ENCODE measurements around the gene TENM4. TPM values are rescaled to one million over a fixed set of nuclear protein-coding genes. Genes with fewer than 3 reads are reported as not detected.
A peak's percentile ranks its signal among the peaks of the same experiment; 100 is the strongest.

The TENM4 gene
- polyA plus RNA-seq, 3 donors: 21.1 to 26.5 (median 26.0) TPM

DNA sequence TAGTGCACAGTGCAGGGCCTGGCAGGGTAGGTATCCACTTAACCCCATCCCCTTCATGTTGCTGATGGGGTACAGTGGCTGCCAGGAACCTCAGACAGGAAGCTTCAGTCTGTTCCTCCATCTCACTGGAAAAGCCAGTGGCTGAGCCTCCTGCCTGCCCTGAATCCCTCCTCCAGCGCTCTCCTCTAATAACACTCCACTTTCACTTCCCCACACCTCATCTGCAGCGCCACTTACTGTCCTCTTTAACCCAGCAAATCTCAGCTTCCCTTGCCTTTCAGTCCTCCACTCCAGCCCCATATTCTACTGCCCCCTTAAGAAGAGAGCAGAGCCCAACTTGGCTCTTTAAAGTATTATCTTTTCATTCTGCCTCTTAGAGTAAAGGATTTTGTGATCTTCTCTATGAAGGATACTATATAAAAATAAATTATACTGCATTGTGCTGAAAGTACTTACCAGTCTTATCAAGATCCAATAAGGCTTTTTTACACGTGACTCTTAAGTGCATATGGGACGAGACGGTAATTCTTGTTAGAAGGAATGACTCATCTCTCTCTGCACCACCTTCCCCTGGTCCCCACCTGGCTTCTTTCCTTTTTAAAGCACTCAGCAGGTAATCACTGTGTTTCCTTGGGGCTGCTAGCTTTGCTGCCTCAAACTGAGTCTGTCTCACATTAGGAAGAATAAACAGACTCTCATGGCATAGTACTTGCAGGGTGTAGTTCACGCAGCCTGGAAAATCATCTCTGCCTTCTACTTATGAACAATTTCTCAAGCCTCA lies 628.1 kb downstream of the TENM4 start:
- DNase-seq: no peak

DNA sequence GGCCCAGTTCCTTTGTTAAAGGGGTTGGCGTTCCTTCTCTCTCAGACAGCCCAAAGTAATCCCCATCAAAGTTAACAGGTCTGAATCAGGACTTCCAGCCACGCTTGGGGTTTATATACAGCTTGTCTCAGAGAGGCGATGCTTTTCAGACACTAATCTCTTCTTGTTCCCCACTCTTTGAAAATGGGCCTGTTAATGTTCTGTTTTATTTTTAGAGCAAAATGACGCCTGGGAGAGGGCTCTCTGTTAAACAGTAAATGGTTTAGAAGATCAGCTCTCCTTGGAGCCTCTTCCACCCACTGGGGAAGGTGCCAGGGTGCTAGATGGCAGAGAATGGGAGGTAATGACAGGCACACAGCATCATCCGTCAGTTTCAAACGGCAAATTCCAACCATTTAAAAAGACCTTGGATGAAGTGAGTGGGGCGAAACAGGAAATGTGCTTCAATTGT lies 630.2 kb downstream of the TENM4 start:
- DNase-seq: no peak

DNA sequence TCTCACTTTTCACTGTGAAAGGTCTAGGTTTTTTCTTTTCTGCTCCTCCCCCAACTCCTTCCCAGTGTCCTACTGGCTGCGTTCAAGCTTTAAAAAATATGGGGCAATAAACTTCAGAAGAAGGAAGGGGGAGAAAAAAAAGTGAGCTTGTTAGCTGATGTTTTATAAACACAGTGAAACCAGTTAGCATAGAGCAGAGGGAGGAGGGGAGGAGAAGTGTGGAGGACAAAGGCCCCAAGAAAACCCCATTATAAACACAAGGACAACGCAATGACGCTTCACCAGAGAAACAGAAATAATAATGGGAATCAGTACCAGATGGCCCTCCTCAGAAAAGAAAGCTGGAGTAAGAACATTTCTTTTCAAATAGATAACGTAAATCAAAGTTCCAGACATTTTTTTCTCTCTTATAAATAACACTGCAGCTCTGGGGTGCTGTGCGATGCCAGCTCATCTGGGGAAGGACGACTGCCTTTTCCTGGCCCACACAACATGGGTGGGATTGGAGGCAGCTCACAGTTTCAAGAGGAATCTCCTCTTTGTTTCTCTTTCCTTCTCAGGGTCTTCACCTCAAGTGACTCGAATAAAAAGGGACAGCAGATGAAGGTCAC lies 630.8 kb downstream of the TENM4 start:
- DNase-seq: peak; percentile 78

DNA sequence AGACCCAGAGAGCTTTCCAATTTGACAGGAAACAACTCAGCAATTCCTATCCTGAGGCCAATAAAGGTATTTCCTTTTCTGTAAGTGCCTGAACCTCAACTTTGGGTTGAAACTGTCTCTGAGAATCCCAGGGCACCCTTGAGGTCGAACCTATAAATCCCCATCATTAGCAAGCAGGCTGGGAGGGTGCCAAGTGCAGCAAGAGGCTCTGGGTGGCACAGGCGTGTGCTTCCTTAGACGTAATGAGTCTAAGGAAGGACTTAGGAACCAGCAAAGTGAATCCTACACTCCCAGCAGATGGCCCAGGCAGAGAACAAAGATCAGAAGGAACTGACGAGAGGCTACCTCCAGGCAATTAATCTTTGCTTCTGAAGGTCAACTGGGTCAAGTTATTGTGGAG lies 631.9 kb downstream of the TENM4 start:
- no peak for DNase-seq

DNA sequence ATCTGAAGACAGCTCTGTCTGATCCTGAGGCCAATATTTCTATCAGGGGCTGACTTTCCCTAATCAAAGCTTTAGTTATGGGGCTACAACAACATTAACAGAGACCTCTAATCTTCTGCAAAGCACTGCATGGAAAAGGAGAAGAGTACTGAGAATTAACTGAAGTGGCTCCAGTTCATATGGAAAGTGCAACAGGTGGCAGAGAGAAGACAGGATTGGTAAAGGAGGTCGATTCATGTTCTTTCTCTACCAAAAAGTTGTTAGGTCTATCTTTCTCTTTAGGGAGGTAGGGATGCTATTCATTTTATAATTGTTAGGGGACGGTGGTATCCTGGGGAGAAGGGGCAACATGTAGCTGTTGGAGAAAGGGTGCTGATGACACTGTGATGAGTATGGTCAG lies 633.5 kb downstream of the TENM4 start:
- DNase-seq: no peak

DNA sequence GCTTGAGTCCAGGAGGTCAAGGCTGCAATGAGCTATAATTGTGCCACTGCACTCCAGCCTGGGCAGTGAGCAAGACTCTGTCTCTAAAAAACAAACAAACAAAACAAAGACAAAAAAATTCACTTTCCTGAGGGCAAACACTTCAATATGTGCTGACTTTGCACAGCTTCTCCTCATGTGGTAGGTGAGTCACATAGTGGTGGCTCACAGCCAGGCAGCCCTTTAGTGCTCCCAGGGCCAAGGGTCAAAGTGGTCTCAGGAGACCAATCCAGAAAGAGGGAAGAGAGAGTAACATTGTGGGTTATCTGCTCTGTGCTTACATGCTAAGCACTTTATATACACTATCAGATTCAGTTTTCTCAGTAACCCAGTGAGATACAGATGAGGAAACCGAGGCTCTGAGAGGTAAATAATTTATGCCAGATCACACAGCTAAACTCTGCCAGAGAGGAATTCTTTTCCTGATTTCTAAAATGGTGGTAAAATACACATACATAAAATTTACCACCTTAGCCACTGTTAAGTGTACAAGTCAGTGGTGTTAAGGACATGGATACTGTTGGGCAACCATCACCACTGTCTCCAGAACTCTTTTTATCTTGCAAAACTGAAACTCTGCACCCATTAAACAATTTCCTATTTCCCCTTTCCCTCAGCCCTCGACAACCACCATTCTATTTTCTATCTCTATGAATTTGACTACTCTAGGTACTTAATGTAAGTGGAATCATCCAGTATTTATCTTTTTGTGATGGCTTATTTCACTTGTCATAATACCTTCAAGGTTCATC lies 634.4 kb downstream of the TENM4 start:
- no peak for DNase-seq

DNA sequence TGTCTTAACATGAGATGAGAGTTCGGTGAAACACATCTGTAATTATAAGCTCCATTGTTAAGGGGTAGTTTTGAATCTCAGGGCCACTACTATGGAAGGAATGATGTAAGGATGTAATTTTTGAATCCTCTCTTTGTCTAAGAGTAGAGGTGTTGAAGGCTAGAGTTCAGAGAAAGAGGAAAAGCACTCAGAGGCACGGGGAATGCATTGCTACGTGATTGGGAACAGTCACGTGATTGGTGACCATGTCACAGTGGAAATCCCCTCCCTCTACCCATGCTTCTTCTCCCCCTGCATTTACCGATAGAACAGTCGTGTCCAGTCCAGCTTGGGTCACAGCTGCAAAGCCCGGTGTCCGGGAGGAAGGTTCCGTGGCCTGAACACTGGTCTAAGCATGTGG lies 635.8 kb downstream of the TENM4 start:
- DNase-seq: no peak

DNA sequence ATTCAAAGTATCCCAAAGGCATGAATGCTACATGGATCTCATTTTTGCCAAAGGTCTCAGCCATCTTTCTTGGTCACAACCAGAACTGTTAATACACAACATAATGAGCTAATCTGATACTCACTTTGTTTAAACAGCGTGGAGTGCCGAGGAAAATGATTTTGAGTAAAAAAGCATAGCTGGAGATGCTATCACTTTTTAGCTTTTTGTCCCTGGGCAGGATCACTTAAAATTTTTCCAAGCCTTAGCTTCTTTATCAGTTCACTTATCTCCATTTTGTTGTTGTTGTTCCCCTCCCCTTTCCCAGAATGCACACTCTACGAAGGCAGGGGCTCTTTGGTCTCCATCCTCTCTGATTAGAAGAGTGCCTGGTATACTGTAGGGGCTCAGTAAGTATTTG lies 636.8 kb downstream of the TENM4 start:
- DNase-seq: no peak

DNA sequence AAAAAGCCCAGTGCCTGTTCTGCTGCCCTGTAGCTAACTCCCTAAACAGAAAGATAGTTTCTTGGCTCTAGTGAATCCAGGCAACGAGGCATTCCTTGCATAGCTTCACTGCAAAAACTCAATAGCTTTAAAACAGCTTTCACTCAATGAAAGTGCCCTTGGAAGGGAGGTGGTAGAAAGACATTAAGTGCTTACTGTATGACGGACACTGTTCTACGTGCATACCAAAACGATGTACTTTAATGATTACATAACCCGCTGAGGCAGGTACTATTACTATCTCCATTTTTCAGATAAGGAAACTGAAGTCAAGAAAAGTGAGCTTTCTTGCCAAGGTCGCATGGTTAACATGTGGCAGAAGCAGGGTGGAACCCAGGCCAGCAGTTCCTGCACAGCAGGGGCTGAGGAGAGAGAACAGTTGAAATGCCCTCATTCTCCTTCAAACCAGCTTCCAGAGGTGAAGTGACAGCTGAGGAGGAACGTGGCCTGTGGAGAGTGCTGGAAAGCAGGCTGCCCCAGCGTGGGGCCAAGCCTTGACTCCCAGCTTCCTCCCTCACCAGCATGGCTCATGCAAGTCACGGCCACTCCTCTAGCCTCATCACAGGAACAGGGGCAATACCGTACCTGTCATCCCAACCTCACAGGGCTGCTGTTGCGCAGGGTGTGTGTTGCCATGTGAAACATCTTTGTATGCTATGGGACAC lies 638.6 kb downstream of the TENM4 start:
- no peak for DNase-seq

DNA sequence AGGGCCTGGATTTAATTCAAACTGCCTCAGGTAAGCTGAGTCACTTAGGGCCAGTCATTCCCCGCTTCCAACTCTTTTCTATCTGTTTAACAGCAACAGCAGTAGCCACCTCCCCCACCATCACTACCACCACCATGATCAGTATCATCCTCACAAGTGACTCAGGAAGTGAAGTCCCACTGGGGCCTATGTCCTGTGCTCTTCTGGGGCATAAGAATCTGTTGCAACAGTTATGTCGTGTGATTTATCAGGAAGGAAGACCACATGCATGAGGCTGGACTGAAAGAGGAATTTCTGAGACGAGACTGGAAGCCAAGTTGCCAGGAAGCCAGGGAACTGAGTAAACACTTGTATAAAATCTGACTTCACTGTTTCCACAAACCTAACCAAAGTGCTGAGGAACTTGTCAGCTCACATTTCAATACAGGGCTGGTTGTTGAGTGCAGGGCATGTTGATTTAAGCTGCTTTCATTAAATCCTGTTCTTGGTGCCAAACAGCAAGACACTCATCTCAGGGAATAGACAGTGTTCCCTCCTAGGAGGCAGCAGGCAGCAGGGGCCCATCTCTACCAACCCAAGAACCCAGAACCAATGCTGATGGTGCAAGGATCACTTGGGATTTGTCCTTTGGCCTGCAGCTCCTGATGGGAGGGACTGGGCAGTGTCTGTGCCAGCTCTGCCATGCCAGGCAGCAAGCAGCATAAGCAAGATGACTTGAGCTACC lies 639.5 kb downstream of the TENM4 start:
- peak; percentile 47 for DNase-seq

DNA sequence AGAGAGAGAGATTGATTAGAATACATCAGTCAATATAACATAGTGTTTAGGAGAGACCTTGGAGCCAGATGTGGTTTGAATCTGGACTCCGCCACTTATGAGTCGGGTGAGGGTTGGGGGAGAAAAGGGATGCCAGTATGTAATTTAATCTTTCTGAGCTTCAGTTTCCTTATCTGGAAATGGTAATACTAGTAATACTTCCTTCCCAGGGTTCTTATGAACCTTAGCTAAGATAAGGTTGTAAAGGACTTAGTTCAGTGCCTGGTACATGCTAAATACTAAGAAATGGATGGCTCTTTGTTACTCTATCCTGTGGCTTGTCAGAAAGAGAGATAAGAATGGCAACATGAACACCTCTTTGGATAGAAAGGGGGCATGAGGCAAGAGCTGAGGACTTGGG lies 640.1 kb downstream of the TENM4 start:
- DNase-seq: no peak

DNA sequence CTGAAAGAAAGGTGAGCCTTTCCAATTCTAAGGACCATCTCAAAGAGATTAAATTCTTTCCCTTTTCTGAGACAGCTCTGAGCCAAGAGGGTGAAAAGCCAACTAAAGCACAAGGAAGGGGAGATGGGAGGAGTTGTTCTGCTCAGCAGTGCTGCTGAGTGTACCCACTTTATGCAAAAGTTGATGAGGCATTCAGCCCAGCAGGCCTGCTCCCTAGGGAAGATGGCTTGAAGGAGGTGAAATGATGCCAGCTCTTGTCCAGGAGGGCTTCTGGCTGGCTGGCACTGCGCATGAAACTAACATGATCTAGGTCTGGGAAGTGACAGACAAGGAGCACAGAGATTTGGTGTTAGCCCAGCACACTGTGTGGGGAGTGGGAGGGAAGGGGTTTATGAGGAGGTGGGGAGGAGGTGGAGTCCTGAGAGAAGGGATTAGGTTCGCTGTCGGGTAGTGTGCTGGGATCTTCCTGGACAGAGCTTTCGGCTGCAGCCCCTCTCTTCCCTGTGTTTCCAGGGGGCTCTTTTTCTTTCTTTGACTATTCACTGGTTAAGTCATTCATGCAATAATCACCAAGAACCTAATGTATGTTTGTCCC lies 640.6 kb downstream of the TENM4 start:
- DNase-seq: no peak

DNA sequence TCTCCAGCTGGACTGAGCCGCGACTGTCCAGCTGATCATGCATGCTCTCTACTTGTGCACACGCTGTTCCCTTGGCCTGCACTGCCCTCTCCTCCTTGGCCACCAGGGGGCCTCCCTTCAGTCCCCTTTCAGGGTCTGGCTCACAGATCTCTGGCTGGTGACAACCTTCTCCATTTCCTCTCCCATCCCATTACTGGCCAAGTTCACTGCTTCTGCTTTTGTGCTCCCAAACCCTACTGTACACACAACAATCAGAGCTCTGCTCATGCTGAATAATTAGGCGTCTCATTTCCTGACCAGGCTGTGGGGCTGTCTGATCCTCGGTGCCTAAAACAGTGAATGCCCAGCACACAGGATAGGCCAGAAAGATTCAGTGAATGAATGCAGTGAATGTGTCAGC lies 642.2 kb downstream of the TENM4 start:
- peak; percentile 49 for DNase-seq

DNA sequence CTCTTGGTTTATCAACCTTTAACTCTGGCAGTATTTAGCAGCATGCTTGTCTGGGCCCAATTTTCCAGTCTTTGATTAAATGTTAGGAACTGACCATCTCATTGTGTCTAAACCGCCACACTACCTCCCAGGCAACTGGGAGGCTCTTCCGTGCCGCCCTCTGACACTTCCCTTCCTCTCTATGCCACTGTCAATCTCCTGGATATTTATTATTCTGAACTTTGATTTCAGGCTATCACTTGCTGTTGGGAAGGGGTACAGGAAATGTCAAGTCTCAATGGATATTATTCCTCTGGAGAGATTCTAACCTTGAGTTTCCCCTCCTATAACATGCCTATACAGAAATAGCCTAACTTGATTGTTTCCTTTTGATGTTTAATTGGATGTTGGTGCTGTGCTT lies 643.3 kb downstream of the TENM4 start:
- no peak for DNase-seq

DNA sequence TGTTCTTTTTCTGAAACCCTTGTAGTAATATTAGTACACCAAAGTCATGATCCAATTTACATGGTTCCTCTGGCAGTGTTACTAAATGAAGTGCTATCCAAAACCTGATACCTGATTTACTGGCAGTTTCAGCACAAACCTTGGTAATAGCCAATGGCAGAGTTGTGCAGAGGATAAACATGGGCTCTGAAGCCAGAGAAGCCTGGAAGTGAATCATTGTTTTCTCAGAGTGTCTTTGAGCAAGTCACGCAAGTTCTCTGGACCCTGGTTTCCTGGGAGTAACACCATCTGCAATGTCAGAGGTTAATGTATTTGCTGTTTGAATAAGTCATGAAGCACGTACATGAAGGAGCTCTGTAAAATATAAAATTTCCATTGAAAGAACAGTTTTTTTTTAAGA lies 643.9 kb downstream of the TENM4 start:
- DNase-seq: no peak

DNA sequence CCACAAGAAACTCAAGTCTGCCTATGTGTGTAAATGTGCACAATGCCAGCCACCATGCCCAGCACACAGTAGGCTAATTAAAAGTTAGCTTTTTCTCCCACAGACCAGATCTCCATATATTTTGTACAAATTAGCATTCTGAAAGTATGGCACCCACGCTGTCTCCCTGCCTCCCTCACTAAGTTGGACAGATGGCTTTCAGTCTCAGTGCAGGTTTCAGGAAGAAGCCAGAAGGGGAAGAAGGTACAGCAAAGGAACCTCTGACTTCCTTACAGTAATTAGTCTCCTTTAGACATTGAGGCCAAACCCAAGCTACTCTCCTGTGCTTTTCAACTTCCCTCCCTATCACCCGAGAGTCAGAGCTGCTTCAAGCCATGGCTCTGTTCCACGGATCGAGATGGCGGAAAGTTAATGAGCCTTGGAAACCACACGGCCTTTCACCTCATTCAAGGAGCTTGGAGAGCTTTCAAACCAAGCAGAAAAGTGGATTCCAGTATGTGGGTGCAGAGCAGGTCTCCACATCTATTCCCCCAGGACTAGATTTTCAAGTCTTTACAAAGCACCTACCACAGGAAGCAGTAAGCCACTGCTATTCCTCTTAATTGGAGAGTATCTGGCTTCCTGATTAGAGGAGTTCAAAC lies 645.1 kb downstream of the TENM4 start:
- peak; percentile 44 for DNase-seq

DNA sequence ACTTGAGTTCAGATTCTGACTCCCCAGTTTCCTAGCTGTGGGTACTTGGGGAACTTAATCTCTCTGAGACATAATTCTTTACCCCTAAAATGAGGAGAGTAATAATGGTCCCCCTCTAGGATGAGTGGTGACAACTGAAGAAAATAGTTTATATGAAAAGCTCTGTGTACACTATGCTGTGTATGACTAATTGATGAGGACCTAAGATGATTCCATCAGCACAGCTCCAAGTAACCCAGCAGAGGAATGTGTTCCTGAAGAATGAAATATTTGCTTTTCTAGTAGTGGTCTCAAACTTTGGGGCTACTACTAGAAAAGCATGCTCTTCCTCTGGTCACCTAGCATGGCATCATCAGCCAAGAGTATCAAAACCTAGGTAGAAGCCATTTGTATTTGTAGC lies 648.9 kb downstream of the TENM4 start:
- no peak for DNase-seq

DNA sequence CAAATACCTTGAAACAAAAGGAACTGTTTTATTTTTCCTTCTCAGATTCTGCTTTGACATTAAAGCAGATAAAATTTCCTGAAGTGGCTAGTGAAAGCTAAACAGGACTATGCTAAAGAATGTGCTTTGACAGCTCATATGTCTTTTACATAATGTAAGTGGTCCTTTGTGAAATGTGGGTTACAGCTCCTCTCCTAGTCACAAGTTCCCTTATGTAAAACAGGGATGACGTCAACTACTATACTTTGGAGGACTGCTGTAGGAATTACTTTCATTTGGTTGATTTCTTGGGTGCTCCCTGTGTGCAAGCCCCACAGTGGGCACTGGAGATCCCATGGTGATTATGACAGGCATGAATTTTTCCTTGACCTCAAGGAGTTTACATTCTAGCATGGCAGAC lies 649.6 kb downstream of the TENM4 start:
- DNase-seq: no peak

DNA sequence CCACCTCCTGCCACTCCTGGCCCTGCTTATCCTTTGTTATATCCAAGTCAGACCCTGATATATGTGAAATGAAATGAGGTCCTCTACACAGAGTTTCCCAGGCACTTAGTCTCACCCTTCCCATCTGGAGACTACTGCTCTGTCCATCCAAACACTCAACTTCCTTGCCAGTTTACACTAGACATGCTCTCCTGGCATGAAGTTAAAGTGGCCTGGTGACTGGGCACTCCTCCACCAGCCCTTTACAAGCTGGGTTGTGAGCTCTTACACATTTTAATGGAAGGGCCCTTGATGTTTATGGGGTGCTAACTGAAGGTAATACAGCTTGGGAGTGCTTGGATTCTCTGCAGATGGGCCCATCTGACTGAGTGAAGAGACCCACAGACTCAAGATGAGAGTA lies 650.0 kb downstream of the TENM4 start:
- DNase-seq: no peak

DNA sequence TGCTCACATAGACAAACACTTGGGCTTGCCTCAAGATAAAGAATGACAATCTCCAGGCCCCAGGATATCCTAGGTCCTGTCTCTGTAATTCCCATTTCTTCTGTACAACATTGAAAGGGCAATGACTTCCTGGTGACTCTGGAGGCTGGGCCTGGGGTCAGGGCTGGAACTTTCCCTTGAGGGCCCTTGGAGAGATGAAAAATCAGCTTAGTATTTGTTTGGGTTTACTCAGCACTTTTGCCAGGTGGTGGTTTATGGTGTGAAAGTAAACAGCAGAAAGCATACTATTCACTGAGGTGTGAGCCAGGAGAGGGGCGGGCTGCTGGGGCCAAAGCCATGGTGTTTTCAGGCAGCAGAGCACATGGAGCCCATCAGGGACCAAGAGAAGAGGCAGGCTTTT lies 651.5 kb downstream of the TENM4 start:
- DNase-seq: no peak

DNA sequence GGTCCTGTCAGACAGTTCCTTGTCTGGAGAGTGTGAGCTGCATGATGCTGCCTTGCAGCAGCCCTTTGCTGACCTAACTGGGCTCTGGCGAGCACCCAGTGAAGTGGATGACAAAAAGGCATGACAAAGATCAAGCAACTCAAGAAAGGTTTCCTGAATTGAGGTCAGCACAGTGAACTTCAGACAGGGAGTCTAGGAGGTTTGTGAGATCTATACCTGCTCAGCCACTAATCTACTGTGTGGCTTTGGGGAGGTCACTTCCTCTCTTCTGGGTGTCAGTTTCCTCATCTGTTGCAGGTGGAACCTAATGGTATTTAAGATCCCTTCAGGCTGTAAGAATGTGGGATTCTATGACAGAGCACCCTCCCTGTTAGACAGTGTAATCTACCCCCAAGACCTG lies 652.3 kb downstream of the TENM4 start:
- DNase-seq: no peak
